22Rv1 (cell line): Measurements from ENCODE around the gene ABHD15.

Experiments used
- H3K27ac ChIP-seq: fragments of 450-650 bp; 2 replicates; pipeline ENCODE4 v1.5.1; 2017
- ZFX ChIP-seq: fragments of 450-650 bp; IDR thresholded peaks from 2 replicates; pipeline ENCODE4 v1.6.1; 2017; ENCODE audit warnings: antibody characterized with exemption, borderline replicate concordance
- TF ChIP-seq, protein P1 (sequence below): fragments of 450-650 bp; IDR thresholded peaks from 2 replicates; pipeline ENCODE4 v1.5.1; 2017; ENCODE audit warnings: mild to moderate bottlenecking

The ABHD15 gene

DNA sequence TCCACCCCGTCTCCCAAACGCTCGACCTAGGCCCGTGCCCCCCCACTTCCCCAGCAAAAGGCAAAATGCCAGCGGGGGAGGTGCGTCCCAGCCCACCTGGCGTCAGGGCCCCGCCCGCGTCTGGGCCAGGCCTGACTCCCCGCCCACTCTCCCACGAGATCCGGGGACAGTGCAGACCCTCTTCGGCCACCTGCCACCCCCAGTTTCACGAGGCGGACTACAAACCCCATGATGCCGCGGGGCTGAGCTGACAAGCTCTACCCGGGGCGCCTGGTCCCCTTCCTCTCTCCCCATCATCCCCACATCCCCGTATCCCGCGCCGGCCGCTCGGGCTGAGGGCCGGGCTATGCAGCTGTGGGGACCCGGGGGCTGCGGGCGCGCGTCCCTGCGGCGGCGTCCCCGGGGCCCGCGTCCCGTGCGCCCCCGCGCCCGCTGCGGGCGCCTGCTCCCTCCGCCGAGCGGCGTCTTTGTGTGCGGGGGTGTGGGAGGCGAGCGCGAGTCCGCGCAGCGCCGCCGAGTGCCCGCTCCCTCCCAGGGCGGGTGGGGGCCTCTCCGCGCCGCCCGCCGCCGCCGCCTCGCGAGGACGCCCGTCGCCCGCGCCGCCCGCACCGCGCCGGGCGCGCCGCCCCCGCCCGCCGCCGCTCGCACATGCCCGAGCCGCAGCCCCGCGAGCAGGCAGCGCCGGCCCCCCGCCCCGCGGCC is 26.2 kb upstream of the ABHD15 start, which contains the start of gene ANKRD13B:
ANKRD13B (plus strand) TSS at position 283 of the 702 bp plus-strand sequence. CDS start 490 bp downstream, outside the sequence.
- peak within 1 kb of the TSS; percentile 98 for H3K27ac ChIP-seq
- TF ChIP-seq, protein P1, sequence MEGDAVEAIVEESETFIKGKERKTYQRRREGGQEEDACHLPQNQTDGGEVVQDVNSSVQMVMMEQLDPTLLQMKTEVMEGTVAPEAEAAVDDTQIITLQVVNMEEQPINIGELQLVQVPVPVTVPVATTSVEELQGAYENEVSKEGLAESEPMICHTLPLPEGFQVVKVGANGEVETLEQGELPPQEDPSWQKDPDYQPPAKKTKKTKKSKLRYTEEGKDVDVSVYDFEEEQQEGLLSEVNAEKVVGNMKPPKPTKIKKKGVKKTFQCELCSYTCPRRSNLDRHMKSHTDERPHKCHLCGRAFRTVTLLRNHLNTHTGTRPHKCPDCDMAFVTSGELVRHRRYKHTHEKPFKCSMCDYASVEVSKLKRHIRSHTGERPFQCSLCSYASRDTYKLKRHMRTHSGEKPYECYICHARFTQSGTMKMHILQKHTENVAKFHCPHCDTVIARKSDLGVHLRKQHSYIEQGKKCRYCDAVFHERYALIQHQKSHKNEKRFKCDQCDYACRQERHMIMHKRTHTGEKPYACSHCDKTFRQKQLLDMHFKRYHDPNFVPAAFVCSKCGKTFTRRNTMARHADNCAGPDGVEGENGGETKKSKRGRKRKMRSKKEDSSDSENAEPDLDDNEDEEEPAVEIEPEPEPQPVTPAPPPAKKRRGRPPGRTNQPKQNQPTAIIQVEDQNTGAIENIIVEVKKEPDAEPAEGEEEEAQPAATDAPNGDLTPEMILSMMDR, result no peak
- TF ChIP-seq ZFX, result no peak

DNA sequence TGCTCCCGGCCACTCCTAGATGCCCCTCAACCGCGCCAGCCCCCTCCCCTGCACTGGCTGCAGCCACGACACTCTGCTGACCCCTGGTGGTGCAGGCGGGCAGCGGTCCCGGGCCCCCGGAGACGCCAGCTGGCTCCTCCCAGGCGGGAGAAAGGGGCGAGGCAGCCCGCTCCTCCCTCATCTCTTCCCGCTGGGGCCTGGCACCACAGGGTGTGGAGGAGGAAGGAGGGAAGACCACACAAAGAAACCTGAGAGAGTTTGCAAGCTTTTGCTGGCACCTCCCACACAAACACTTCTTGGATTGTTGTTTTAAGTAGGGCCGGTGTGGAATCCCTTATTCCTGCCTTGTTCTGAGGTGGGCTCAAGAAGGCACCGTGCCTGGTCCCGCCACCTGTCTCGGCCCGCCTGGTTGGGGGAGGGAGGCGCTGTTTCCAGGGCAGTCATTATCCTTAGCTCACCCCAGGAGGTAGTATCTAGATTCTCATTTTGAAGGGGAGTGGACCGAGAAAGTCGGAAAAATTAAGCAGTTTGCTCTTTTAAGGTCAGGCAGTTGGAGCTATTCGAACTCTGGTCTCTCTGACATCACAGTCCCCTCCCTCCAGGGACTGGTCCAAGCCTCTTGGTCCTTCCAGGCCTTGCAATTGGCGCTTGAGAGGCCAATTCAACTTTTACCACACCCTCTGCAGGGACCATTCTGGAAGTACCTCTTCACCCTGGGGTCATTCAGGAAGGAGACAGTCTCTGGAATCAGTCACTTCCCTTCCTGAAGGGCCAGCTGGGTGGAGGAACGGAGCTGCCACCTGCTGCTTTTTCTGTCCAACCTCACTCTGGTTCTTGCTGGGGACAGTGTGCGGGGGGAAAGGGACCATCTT is 25.1 kb upstream of the ABHD15 start:
- H3K27ac ChIP-seq, result peak overlapping the region; percentile 98
- no peak for TF ChIP-seq ZFX
- TF ChIP-seq, protein P1, result peak; percentile 99

DNA sequence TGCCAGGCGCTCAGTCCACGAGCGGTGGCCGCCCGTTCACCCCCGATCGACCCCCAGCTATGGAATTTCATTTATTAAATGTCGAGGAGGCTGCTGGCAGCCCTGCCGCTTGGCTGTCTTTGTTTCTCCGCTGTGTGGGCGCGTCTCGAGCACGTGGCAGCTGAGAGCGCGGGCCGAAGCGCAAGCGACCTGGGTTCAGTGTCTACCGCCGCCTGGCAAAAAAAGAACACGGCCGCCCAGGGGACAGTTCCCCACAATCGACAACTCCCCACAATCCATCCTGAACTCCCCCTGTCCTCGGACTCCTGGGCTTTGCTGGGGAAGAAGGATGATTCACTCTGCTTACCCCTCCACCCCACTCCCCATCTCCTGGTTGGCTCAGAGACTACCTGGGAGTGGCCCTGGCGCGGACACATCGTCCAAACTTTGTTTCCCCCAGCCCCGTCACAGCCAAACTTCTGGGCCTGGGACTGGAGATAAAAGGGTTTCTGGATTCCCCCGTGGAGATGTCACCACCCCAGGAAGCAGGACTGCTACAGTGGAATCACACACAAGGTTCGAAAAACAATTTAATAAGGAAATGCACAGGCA is 24.4 kb upstream of the ABHD15 start:
- H3K27ac ChIP-seq, result peak overlapping the region; percentile 98
- no peak for TF ChIP-seq ZFX
- TF ChIP-seq, protein P1, result no peak

DNA sequence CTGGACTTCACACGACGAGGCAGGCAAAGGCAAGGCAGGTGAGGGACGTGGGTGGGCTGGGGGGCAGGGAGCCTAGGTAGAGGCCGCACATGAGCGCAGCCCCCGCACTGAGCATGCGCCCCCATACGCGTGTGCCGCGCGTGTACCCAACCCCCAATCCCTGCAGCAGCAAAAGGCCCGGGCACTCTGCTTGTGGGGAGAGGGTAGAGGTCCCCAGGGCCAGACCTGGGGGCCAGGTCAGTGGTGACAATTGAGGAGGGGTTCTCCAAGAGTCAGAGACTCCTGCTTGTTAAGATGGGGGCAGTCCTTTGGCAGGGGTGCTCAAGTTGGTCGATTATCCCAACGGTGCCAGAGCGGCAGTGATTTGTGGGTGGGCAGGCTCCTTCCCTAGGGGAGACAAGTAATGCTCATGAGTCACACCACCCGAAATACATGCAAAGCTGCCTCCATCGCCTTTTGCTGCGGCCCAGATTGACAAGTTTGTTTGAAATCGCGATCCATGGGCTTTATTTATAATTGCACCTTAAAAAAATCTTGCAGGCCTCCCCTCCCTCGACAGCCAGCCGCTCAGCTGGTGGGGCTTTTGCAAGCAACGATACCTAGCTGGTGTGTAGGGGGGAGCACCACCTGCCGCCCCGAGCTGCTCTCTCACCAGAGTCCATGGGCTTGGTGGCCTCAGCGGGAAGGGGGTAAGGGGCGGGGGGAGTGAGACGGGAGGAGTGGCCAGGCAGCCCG is 23.7 kb upstream of the ABHD15 start:
- TF ChIP-seq, protein P1, result no peak
- TF ChIP-seq ZFX, result no peak
- H3K27ac ChIP-seq, result peak overlapping the region; percentile 98

DNA sequence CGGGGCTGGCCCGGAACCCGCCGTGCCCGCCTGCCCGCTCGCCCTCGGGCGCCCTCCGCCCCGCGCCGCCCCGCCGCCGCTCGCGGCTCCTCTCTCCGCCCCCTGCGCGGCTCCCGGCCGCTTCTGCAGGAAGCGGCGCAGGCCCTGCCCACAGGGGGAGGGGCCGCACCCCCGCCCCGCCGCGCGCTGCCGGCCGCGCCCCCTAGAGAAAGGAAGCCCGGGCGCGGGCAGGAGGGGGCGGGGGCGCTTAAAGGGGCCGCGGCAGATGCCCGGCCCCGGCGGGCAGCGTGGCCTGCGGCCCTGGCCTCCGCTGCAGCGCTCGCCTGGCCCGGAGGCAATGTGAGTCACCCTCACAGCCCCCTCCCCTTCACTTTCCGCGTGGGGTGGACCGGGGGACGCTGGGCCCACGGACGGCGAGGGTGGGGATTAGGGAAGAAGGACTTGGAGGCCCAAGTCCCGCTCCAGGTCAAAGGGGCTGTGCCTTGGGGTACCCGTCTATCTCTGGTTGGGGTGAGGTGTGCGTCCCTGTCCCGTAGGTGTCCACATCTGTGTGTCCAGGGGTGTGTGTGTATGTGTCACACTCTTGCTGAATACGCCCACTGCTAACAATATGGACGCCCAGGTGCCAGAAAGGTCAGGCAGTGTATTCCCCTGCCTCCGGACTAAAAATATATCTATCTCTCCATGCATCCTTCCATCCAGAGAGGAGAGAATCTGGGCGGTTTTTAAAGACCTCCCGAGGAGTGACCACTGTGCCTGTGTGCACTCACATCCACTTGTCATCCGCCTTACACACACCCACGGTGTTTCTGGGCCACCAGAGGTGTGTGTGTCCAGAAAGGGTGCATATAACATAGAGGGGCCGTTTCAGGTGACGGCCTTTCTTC is 22.9 kb upstream of the ABHD15 start, which contains the start of gene GIT1:
GIT1 (minus strand) TSS at position 125 of the 887 bp plus-strand sequence. CDS start 270 bp downstream, outside the sequence.
- TF ChIP-seq ZFX, result no peak
- TF ChIP-seq, protein P1, result no peak
- peak within 1 kb of the TSS; percentile 98 for H3K27ac ChIP-seq
